Tongue (tissue), 2 donors: Measurements from ENCODE around the gene MED23. TPM values are rescaled to one million over a fixed set of nuclear protein-coding genes. Genes with fewer than 3 reads are reported as not detected.
"Not testable (repeated sequence)": the region's sequence is repeated elsewhere in the genome, so short reads cannot be mapped to it uniquely, and the experiment has no call there.

Experiments used
- DNase-seq: peaks from one replicate; pipeline ENCODE4 v3.0.0-alpha.2; 2015
- total RNA-seq: library from RNA; depleted of rRNA; stranded (reverse); fragments of >200 nt; gene quantifications from one replicate; pipeline ENCODE4 v1.2.3, GENCODE V29; 2014

MED23 gene
- total RNA-seq, 1 donor from 2014 or later = 42.4 TPM

- no peak for DNase-seq
These were observed 55.2 kb downstream of the MED23 start, which contains the start of gene ARG1 for GRCh38 chr6:131572686-131573415. Gene ARG1 (plus strand): TSS chr6:131573226. CDS start chr6:131573283, 57 bp downstream.

GRCh38 chr6:131568726-131569125 lies 59.3 kb downstream of the MED23 start:
- no peak for DNase-seq

DNA sequence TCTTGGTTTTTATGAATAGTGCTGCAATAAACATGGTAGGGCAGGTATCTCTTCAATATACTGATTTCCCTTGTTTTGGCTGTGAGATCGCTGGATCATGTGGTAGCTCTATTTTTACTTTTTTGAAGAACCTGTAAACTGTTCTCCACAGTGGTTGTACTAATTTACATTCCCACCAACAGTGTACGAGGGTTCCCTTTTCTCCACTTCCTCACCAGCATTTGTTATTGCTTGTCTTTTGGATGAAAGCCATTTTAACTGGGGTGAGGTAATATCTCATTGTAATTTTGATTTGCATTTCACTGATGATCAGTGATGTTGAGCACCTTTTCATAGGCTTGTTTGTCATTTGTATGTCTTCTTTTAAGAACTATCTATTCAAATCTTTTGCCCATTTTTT lies 63.0 kb downstream of the MED23 start:
- no peak for DNase-seq

GRCh38 chr6:131561925-131562707 lies 65.9 kb downstream of the MED23 start:
- DNase-seq = no peak

GRCh38 chr6:131558922-131559321 lies 69.1 kb downstream of the MED23 start:
- no peak for DNase-seq

GRCh38 chr6:131555992-131556391 lies 72.0 kb downstream of the MED23 start:
- peak; percentile 76 for DNase-seq

GRCh38 chr6:131552572-131552971 lies 75.5 kb downstream of the MED23 start:
- no peak for DNase-seq

DNA sequence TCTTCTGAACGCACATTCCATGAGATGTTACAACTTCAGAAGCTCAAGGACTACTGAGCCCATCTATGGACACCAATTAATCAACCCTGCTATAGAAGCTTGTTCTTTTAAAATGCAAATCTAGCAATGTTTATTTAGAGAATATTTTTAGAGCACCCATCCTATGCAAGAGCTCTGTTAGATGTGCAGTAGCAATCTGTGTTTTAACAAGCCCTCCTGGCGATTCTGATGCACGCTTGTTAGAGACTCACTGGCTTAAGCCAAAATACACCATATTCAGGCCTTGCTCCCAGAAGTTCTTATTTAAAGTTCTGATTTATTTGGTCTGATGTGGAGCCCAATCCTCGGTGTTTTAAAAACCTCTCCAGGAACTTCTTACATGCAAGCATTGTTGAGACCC lies 76.1 kb downstream of the MED23 start:
- no peak for DNase-seq

DNA sequence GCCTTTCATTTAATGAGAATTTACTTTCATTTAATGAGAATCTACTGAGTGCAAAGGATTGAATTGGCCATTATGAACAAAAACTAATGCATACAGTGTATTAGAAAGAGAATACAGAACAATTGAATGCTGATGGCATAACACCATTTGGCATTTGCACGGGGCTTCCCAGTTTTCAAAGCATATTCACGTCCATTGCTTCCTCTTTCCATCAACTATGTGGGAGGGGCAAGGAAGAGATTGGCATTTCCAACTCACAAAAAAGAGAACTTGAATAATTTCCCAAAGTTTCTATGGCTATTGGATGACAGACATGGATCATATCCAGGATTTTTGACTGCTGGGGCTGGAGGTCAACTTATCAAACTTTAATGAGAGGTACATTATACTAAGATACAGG lies 78.2 kb downstream of the MED23 start:
- DNase-seq = no peak

DNA sequence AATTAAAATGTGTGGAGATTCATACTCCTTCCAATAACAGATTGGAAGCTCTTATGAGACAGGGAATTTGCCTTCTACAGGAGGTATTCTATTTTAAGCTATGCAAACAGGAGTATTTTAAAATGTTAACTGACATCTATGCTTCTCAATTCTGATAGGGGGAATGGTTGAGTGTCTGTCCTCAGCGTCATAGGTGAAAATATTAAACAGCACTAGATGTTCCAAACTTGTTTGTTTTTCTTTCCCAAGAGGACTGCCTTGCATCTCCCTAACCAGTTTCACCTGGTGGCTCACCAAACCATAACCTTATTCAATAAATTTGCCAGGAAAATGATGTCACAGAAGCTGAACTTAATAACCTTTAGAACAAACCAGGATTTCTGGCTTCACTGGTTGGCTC lies 79.6 kb downstream of the MED23 start:
- DNase-seq = no peak

DNA sequence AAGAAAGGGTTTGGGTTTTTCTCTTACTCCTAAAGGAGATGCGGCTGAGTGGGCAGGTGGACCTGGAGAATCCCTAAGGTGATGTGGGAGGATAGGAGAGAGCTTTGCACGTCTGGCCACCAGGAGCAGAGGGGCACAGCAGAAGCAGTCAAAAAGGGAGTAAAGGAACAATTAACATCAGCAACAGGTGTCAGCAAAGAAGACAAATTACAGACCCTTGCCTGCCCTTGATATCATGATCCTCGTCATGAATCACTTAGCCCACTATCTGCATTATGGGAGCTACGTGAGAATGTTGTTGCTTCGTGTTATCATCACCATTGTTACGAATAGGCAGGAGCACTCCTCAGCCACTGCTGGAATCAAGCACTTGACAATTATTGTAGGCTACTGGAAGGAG lies 80.6 kb downstream of the MED23 start:
- no peak for DNase-seq

DNA sequence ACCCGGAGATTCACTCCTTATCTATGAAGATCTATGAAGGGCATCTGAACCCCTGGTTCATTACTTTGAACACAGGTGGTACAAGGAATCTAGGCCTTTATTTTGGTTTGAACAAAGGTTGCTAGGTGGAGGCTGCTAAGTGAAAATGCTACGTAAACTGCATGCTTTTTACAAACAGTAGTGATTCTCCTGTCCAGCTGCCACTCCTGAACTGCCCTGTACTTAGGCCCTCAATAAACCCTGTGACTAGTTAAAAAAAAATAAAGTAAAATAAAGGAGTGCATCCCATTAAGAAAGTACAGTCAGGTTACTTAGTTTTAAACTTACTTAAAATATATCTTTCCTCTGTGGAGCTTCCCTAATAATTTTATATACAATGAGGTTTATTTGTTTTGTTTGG lies 82.7 kb downstream of the MED23 start:
- no peak for DNase-seq

GRCh38 chr6:131538615-131539014 lies 89.4 kb downstream of the MED23 start:
- not testable (repeated sequence) for DNase-seq

DNA sequence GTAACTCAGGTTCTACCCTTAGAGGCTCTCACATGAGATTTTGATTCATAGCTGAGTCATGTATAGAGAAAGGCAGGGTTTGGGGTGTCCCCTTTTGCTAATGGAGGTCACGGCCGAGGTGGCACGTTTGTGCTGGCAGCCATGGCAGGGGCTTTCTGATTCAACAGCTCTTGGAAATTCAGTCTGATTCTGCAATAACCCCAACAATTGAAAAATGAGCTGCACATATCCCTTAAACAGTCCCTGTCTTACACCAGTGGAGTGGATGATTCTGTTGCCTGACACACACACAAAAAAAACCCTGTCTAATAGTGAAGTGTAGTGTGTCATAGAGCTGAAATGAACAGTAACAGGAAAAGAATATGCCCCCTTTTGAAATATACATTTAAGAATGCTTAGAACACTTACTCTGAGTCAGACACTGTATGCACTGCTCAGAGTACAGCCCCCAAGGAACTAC lies 95.4 kb downstream of the MED23 start:
- no peak for DNase-seq

DNA sequence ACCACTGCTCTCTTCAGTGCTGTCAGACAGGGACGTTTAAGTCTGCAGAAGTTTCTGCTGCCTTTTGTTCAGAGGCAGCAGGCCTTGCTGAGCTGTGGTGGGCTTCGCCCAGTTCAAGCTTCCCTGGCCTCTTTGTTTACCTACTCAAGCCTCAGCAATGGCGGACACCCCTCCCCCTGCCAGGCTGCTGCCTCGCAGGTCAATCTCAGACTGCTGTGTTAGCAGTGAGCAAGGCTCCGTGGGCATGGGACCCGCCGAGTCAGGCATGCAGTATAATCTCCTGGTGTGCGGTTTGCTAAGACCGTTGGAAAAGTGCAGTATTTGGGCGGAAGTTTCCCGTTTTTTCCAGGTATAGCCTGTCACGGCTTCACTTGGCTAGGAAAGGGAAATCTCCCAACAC lies 96.4 kb downstream of the MED23 start:
- not testable (repeated sequence) for DNase-seq

DNA sequence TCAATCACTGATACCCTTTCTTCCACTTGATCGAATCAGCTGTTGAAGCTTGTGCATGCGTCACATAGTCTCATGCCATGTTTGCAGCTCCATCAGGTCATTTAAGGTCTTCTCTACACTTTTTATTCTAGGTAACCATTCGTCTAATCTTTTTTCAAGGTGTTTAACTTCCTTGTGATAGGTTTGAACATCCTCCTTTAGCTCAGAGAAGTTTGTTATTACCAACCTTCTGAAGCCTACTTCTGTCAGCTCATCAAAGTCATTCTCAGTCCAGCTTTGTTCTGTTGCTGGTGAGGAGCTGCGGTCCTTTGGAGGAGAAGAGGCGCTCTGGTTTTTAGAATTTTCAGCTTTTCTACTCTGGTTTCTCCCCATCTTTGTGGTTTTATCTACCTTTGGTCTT lies 97.1 kb downstream of the MED23 start:
- DNase-seq = not testable (repeated sequence)

DNA sequence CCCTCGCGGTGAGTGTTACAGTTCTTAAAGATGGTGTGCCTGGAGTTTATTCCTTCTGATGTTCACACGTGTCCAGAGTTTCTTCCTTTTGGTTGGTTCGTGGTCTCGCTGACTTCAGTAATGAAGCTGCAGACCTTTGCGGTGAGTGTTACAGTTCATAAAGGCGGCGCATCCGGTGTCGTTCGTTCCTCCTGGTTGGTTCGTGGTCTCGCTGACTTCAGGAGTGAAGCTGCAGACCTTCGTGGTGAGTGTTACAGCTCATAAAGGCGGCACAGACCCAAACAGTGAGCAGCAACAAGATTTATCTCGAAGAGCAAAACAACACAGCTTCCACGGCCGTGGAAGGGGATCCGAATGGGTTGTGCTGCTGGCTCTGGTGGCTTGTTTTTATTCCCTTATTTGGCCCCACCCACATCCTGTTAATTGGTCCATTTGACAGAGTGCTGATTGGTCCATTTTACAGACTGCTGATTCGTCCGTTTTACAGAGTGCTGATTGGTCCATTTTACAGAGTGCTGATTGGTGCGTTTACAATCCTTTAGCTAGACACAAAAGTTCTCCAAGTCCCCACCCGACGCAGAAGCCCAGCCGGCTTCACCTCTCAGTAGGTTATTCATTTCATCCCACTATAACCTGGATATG lies 103.2 kb downstream of the MED23 start:
- DNase-seq = no peak

- no peak for DNase-seq
These were observed 103.9 kb downstream of the MED23 start for GRCh38 chr6:131523988-131524673.
